ENCODE data around the gene ARSA.

Gene ARSA

GRCh38 chr22:50674606-50675552 is 46.9 kb upstream of the ARSA start (continued):
- TF ChIP-seq ZBTB26 (tag by site-specific recombination; optimal IDR thresholded peaks at IDR 0.05): peak; percentile 92
- peak; percentile 20; the same call in 1 of the 2 replicates for TF ChIP-seq ZIC2 (tag by site-specific recombination; IDR thresholded peaks at IDR 0.05)
- no peak for TF ChIP-seq SCRT1 (tag by site-specific recombination; IDR thresholded peaks at IDR 0.05; ENCODE audit: borderline replicate concordance)
- TF ChIP-seq ZNF18 (tag by site-specific recombination; IDR thresholded peaks at IDR 0.05): no peak
- no peak for TF ChIP-seq ZNF792 (tag by site-specific recombination; IDR thresholded peaks at IDR 0.05)
- no peak for TF ChIP-seq ZNF768 (tag by site-specific recombination; IDR thresholded peaks at IDR 0.05)
- no peak for TF ChIP-seq ZBTB1 (tag by site-specific recombination; IDR thresholded peaks at IDR 0.05)
- TF ChIP-seq ZBTB17 (tag by site-specific recombination; IDR thresholded peaks at IDR 0.05): peak; percentile 60; the same call in 1 of the 2 replicates
- no peak for TF ChIP-seq ZNF146 (tag by site-specific recombination; IDR thresholded peaks at IDR 0.05)
- TF ChIP-seq ZSCAN30 (tag by site-specific recombination; IDR thresholded peaks at IDR 0.05): no peak
- TF ChIP-seq KLF8 (tag by site-specific recombination; IDR thresholded peaks at IDR 0.05): peak; percentile 81; the same call in 1 of the 2 replicates
- peak; percentile 76 for TF ChIP-seq ZNF2 (tag by site-specific recombination; IDR thresholded peaks at IDR 0.05)
- no peak for TF ChIP-seq ZNF571 (tag by site-specific recombination; IDR thresholded peaks at IDR 0.05)
- no peak for TF ChIP-seq ZNF184 (tag by site-specific recombination; IDR thresholded peaks at IDR 0.05)
- TF ChIP-seq KLF17 (tag by site-specific recombination; IDR thresholded peaks at IDR 0.05): peak; percentile 87
- TF ChIP-seq BCL11A (tag by site-specific recombination; IDR thresholded peaks at IDR 0.05; ENCODE audit: low read depth): no peak
- peak; percentile 68 for TF ChIP-seq SP2 (tag by site-specific recombination; IDR thresholded peaks at IDR 0.05)
- no peak for TF ChIP-seq ATF2 (tag by site-specific recombination; IDR thresholded peaks at IDR 0.05; ENCODE audit: low read depth)
- no peak for TF ChIP-seq ZNF776 (tag by site-specific recombination; IDR thresholded peaks at IDR 0.05; ENCODE audit: borderline replicate concordance)
- TF ChIP-seq ZNF585B (tag by site-specific recombination; IDR thresholded peaks at IDR 0.05): no peak
- no peak for TF ChIP-seq ZNF211 (tag by site-specific recombination; IDR thresholded peaks at IDR 0.05; ENCODE audit: low read depth)
- TF ChIP-seq ZNF514 (tag by site-specific recombination; IDR thresholded peaks at IDR 0.05): no peak
- no peak for TF ChIP-seq ZBTB44 (tag by site-specific recombination; IDR thresholded peaks at IDR 0.05)
- TF ChIP-seq PRDM10 (tag by site-specific recombination; IDR thresholded peaks at IDR 0.05): peak; percentile 78
- TF ChIP-seq ZSCAN23 (tag by site-specific recombination; IDR thresholded peaks at IDR 0.05): no peak
- no peak for TF ChIP-seq ZNF292 (tag by site-specific recombination; IDR thresholded peaks at IDR 0.05; ENCODE audit: borderline replicate concordance, low read depth)
- no peak for TF ChIP-seq ZNF426 (tag by site-specific recombination; IDR thresholded peaks at IDR 0.05)
